Measurements from ENCODE around the gene NFATC2.

Gene NFATC2

DNA sequence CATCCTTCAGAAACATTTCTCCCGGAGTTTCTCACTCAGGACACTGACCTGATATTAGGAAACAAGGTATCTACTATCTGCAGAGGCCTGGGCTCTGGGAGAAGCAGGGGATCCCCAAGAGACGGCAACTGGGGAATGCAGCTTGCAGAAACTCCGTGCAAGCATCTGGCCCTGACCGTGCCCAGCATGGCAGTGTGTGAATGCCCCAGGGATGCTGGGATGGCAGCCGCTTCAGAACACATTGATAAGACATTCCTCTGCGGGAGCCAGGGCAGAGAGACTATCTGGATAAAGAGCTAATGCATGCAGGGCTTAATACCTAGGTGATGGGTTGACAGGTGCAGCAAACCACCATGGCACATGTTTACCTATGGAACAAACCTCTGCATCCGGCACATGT, 55.4 kb downstream of the NFATC2 start:
- TF ChIP-seq, protein P1, sequence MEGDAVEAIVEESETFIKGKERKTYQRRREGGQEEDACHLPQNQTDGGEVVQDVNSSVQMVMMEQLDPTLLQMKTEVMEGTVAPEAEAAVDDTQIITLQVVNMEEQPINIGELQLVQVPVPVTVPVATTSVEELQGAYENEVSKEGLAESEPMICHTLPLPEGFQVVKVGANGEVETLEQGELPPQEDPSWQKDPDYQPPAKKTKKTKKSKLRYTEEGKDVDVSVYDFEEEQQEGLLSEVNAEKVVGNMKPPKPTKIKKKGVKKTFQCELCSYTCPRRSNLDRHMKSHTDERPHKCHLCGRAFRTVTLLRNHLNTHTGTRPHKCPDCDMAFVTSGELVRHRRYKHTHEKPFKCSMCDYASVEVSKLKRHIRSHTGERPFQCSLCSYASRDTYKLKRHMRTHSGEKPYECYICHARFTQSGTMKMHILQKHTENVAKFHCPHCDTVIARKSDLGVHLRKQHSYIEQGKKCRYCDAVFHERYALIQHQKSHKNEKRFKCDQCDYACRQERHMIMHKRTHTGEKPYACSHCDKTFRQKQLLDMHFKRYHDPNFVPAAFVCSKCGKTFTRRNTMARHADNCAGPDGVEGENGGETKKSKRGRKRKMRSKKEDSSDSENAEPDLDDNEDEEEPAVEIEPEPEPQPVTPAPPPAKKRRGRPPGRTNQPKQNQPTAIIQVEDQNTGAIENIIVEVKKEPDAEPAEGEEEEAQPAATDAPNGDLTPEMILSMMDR (IDR thresholded peaks at IDR 0.05; ENCODE audit: low read depth, low read length), result no peak
- H3K4me3 ChIP-seq (replicated peaks in 1 of 2; ENCODE audit: low read depth in 2 of 2, low read length in 2 of 2), result no peak overlapping the region
- no peak for DNase-seq (ENCODE audit: low read depth in 2 of 2)

DNA sequence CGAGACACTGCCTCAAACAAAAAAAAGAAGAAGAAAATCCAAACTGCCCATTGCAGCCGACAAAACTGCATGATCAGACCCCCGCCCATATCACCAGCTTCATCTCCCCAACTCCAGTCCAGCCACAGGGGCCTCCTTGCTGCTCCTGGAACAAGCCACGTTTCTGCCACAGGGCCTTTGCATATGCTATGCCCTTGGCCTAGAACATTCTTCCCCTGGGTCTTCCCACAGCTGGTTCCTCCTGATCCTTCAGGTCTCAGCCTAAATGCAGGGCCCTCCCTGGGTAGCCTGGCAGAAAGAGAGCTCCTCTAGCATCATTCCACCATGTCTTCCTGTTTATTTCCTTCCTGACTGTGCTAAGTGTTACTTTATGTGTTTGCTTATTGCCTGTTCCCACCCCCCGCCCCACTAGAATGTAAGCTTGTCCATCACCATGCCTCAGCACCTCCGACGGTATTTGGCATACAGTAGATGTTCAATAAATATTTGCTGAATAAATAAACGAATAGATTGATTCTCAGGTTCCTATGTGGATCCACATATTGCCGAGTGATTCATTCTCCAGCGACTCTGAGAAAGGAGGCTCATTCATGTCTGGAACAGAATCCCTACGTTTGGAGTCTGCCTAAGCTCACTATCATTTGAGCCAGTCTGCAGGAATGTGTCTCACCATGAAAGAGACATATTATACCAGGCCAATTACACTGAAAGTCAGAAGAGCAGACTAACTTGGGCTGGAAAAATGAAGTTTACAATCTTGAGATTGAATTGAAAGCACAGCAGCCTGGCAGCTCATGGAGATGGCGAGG, 56.1 kb downstream of the NFATC2 start:
- TF ChIP-seq, protein P1 (IDR thresholded peaks at IDR 0.05; ENCODE audit: low read depth, low read length), result no peak

DNA sequence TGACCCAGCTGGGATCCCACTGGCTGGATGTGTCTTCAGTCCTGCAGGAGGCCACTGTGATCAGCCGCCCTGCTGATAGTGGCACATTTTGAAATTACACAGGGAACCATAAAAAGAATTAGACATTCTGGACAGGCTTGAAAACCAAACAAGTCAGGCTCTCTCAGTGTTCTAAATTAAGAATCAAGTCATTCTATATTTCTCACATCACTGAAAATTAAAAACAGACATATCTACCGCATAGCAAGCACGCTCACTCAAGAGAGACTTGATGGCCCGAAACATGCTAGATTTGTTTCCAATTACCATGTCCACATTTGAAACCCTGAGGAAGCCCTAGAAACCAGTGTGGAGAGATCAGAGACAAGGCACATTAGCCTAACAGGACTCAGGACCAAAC, 57.7 kb downstream of the NFATC2 start:
- H3K4me3 ChIP-seq (replicated peaks in 1 of 2; ENCODE audit: low read depth in 2 of 2, low read length in 2 of 2), result no peak overlapping the region
- no peak for DNase-seq (ENCODE audit: low read depth in 2 of 2)
- TF ChIP-seq, protein P1 (IDR thresholded peaks at IDR 0.05; ENCODE audit: low read depth, low read length), result no peak

More for the DNA sequence above, 56.1 kb downstream of the NFATC2 start:
- no peak overlapping the region for H3K4me3 ChIP-seq (replicated peaks in 1 of 2; ENCODE audit: low read depth in 2 of 2, low read length in 2 of 2)
- DNase-seq (ENCODE audit: low read depth in 2 of 2), result no peak

DNA sequence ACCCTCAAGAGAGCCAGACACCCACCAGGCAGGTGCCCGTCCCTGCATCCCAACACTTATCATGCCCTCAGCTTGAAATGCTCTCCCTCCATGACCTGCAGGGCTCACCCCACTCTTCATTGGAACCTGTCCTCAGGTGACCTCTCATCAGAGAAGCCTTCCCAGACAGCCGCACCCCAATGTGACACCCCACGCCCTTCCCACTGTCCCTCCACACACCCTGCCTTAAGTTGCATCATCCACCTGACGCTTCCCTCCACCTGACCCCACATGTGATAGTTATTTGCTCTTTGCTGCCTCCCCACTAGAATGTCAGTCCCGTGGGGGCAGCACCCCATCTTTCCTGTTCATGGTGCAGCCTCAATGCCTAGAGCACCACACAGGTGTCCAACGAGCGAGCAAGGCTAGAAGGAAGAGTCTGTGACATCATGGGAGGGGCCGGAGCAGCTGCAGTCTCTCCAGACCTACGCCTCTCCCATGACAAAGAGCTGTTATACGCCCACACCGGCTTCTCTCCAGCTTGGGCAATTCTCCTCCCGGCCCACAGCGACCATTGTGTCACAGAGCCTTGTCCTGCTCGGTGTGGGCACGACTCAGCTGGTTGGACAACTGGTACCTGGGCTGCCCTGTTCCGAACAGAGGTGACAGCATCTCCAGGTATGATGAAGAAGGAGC, 58.2 kb downstream of the NFATC2 start:
- no peak for DNase-seq (ENCODE audit: low read depth in 2 of 2)
- H3K4me3 ChIP-seq (replicated peaks in 1 of 2; ENCODE audit: low read depth in 2 of 2, low read length in 2 of 2), result no peak overlapping the region
- TF ChIP-seq, protein P1 (IDR thresholded peaks at IDR 0.05; ENCODE audit: low read depth, low read length), result no peak

DNA sequence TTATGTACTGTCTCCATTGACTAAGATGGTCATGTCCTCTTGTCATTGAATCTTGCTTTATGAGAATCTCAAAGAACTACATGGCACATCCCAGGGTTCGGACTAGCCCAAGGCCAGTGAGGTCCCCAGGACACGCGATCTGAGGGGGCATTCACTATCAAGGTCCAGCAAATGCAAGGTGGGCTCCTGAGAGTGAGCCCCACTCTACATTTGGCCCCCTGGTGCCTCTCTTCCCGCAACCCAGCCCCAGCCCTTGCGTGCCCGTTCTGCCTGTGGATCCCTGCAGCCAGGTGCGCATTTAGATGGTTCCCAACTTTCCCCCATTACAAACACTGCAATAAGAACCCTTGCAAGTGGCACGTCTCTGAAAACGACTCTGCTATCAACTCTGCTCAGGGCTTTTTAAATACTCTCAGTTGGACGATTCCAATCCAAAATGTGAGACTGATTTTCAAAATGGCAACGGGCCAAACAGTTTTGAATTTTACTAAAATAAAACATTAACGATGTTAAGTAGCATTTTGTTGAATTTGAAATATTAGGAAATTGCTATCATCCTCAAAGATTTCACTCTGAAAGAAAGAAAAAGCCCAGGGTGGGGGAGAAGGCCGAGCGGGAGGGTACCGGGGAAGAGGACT, 59.6 kb downstream of the NFATC2 start:
- H3K4me3 ChIP-seq (replicated peaks in 1 of 2; ENCODE audit: low read depth in 2 of 2, low read length in 2 of 2), result no peak overlapping the region
- TF ChIP-seq, protein P1 (IDR thresholded peaks at IDR 0.05; ENCODE audit: low read depth, low read length), result no peak
- no peak for DNase-seq (ENCODE audit: low read depth in 2 of 2)

DNA sequence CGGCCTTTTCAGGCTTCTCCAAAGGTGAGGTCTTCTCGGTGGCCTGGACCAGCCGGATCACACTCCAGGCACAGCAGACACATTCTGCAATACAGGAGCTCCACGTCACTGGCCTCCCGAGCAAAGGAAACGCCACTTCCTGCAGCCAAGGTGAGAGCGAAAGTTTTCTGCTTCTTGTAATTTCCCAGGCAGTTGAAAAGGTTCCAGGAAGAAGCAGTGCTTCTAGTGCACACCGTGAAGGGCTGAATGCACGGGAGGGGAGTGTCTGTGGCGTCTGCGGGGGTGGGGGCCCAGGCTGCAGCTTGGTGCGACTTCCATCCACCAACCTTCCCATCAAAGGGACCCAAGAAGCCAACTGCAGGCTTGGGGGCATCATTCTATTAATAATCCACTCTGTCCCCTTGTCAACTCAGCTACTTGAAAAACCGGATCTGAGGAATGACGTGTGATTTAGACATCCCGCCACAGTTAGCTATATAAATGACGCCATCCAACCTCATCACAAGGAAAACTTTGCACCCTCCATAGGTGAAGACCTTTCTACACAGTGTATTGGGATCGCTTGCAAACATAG, 61.1 kb downstream of the NFATC2 start:
- no peak for DNase-seq (ENCODE audit: low read depth in 2 of 2)
- no peak overlapping the region for H3K4me3 ChIP-seq (replicated peaks in 1 of 2; ENCODE audit: low read depth in 2 of 2, low read length in 2 of 2)
- TF ChIP-seq, protein P1 (IDR thresholded peaks at IDR 0.05; ENCODE audit: low read depth, low read length), result no peak

All from cardiac fibroblast (primary cell).